Left lung (tissue), 10 donors: ENCODE data around the gene HGF. TPM values are rescaled to one million over a fixed set of nuclear protein-coding genes. Genes with fewer than 3 reads are reported as not detected.

Experiments
- ATAC-seq: fragments of 200-7000 bp; cut with Tn5 transposase; one replicate; pipeline ENCODE4 v1.9.1; 2020; ENCODE audit warnings: moderate library complexity
- DNase-seq, 4 donors: peaks; one replicate each; pipeline ENCODE4 v3.0.0-alpha.2; 2013 to 2020
- H3K27ac ChIP-seq, 2 donors: fragments of 200-600 bp; sonication (generic) in 1 of 2; one replicate each; pipeline versions ENCODE4 v1.5.0 to v1.8.0; 2020 to 2021
- H3K27me3 ChIP-seq, 2 donors: fragments of 200-600 bp; sonication (generic) in 1 of 2; one replicate each; pipeline versions ENCODE4 v1.5.0 to v1.8.0; 2020 to 2021
- H3K36me3 ChIP-seq, 2 donors: fragments of 200-600 bp; sonication (generic) in 1 of 2; one replicate each; pipeline versions ENCODE4 v1.5.0 to v1.8.0; 2020 to 2021
- H3K4me1 ChIP-seq, 2 donors: fragments of 200-600 bp; one replicate each; pipeline ENCODE4 v1.8.0; 2021
- H3K4me3 ChIP-seq, 2 donors: fragments of 200-600 bp; sonication (generic) in 1 of 2; one replicate each; pipeline versions ENCODE4 v1.5.0 to v1.8.0; 2020 to 2021; ENCODE audit warnings: mild to moderate bottlenecking in 1 of 2
- H3K9me3 ChIP-seq, 2 donors: fragments of 200-600 bp; sonication (generic) in 1 of 2; one replicate each; pipeline versions ENCODE4 v1.5.0 to v1.8.0; 2020 to 2021
- CTCF ChIP-seq, 2 donors: fragments of 200-600 bp; sonication (generic) in 1 of 2; IDR thresholded peaks; one replicate each; pipeline versions ENCODE4 v1.5.0 to v1.8.0; 2021; ENCODE audit warnings: antibody characterized with exemption in 2 of 2
- intact Hi-C, 2 donors: fragments of 100-400 bp; cut with DNase I; formaldehyde crosslinking; loops; one replicate each; pipeline versions ENCODE4 v1.11.2 to v1.14.2; 2022
- polyA plus RNA-seq, 6 donors: library from polyadenylated mRNA; unstranded; fragments of 120-200 nt; gene quantifications; one replicate each; pipeline ENCODE4 v1.2.1, GENCODE V29; 2013; ENCODE audit not compliant: insufficient read length in 6 of 6
- total RNA-seq, 2 donors: library from RNA; stranded (reverse); fragmentation: NEBNext Ultra II Directional; extraction: Animal tissue kit (Norgen Biotek cat#: 25700); gene quantifications; one replicate each; pipeline ENCODE4 v1.2.1, GENCODE V29; 2021
- donor health status: DM: no; HTN: yes; CAD: no.
- donor health status: DM: no; HTN: no; CAD: no.

Gene HGF
- total and polyA plus RNA-seq, 8 donors: 21.0 to 42.0 (median 29.1) TPM

- intact Hi-C loops: no loop called here
- ATAC-seq (no peak), DNase-seq (no peak)
- H3K27me3 ChIP-seq: no peaks in the 10 kb centered on the region
- no peaks in the 10 kb centered on the region for H3K36me3 ChIP-seq
- H3K4me3 ChIP-seq: no peak overlapping the region
- no peak for TF ChIP-seq CTCF (IDR thresholded peaks at IDR 0.05)
- H3K27ac ChIP-seq: no peak overlapping the region
- H3K4me1 ChIP-seq: no peaks in the 10 kb centered on the region
- H3K9me3 ChIP-seq: no peaks in the 10 kb centered on the region
Measured at GRCh38 chr7:81691199-81691821, 78.5 kb downstream of the HGF start.

GRCh38 chr7:81690688-81691087 is 79.2 kb downstream of the HGF start:
- no peak for ATAC-seq
- no peak for DNase-seq
- H3K4me1 ChIP-seq: no peaks in the 10 kb centered on the region
- no peak for TF ChIP-seq CTCF (IDR thresholded peaks at IDR 0.05)
- no peaks in the 10 kb centered on the region for H3K9me3 ChIP-seq
- no peaks in the 10 kb centered on the region for H3K36me3 ChIP-seq
- H3K27ac ChIP-seq: no peak overlapping the region
- intact Hi-C loops: no loop called here
- no peak overlapping the region for H3K4me3 ChIP-seq
- no peaks in the 10 kb centered on the region for H3K27me3 ChIP-seq

GRCh38 chr7:81690251-81690650 is 79.6 kb downstream of the HGF start:
- intact Hi-C loops: no loop called here
- H3K4me3 ChIP-seq: no peak overlapping the region
- TF ChIP-seq CTCF (IDR thresholded peaks at IDR 0.05): no peak
- ATAC-seq: no peak
- no peaks in the 10 kb centered on the region for H3K27me3 ChIP-seq
- H3K36me3 ChIP-seq: no peaks in the 10 kb centered on the region
- no peaks in the 10 kb centered on the region for H3K4me1 ChIP-seq
- H3K9me3 ChIP-seq: no peaks in the 10 kb centered on the region
- DNase-seq: no peak
- H3K27ac ChIP-seq: no peak overlapping the region

GRCh38 chr7:81688622-81689411 is 81.0 kb downstream of the HGF start:
- no peaks in the 10 kb centered on the region for H3K9me3 ChIP-seq
- no peak for ATAC-seq
- no peaks in the 10 kb centered on the region for H3K4me1 ChIP-seq
- no peak for TF ChIP-seq CTCF (IDR thresholded peaks at IDR 0.05)
- no peaks in the 10 kb centered on the region for H3K36me3 ChIP-seq
- no peaks in the 10 kb centered on the region for H3K27me3 ChIP-seq
- intact Hi-C loops: no loop called here
- no peak for DNase-seq
- no peak overlapping the region for H3K4me3 ChIP-seq
- H3K27ac ChIP-seq: no peak overlapping the region

- Histone ChIP-seq H3K36me3 (no peaks in the 10 kb centered on the region), H3K4me1 (peaks cover 0 to 6% of the 10 kb centered on the region in 2 donors), H3K27me3 (no peaks in the 10 kb centered on the region), H3K27ac (no peak overlapping the region), H3K9me3 (no peaks in the 10 kb centered on the region), H3K4me3 (no peak overlapping the region)
- DNase-seq (no peak), ATAC-seq (no peak)
- no peak for TF ChIP-seq CTCF (IDR thresholded peaks at IDR 0.05)
- intact Hi-C loops: no loop called here
Measured at GRCh38 chr7:81687062-81687461, 82.8 kb downstream of the HGF start.
